ENCODE results near the gene CXCR6.

GRCh38 chr3:45962033-45962432 is 18.8 kb downstream of the CXCR6 start:
- no peak for TF ChIP-seq CTCF (IDR thresholded peaks at IDR 0.05)
- no peak for TF ChIP-seq EP300 (IDR thresholded peaks at IDR 0.05)
- TF ChIP-seq POLR2A (IDR thresholded peaks at IDR 0.05) = no peak
